Measurements from ENCODE around the gene RUNDC3A.

The RUNDC3A gene
- 0 to 0.06 reads per million in 2 experiments for total RNA-seq

DNA sequence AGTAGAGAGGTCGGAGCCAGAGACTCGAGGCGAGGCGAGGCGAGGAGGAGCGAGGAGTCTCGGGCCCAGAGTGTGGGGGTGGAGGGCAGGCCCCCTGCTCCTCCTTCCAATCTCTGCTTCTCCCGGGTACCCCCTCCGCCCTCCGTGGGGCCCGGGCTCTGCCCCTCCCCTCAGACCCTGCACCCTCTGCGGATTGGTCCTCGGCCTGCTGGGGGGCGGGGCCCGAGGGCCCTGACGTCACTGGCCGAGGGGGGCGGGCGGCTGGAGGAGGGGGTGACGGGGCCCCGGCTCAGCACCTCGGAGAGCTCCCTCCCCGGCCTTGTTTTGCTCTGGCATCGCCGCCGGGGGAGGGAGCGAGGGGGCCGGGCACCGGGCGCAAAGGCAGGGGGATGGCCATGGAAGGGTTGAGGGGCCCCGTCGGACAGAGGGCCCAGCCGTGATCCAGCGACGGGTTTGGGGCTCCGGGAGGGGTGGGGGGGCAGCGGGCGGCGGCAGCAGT, at the start of gene RUNDC3A:
Gene RUNDC3A (plus strand): TSS at position 282 of the 499 bp plus-strand sequence. CDS start 232 bp downstream, outside the sequence.
- DNase-seq (ENCODE audit: low read depth): peak; percentile 79

DNA sequence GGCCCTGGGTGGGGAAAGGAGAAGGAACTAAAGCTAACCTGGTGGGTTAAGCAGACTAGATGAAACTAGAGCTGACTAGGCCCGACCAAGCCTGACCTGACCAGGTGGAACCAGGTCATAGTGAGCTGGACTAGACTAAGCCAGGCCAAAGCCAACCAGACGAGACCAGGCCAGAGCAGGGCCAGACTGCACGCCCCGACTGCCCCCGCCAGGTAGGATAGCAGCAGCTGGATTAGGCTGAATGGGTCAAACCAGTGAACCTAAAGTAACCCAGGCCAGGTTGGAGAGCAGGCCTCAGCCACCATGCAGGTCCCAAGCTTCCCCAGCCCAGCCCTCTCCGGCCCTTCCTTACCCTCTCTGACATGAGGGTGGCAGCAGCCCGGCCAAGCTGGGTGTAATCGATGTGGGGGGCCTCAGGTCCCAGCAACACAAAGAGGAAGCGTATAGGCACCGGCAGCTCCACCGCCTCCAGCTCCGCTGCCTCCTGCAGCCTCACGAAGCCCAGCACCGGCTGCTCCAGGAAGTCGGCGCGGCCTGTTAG, 49.5 kb upstream of the RUNDC3A start:
- no peak for DNase-seq (ENCODE audit: low read depth)

DNA sequence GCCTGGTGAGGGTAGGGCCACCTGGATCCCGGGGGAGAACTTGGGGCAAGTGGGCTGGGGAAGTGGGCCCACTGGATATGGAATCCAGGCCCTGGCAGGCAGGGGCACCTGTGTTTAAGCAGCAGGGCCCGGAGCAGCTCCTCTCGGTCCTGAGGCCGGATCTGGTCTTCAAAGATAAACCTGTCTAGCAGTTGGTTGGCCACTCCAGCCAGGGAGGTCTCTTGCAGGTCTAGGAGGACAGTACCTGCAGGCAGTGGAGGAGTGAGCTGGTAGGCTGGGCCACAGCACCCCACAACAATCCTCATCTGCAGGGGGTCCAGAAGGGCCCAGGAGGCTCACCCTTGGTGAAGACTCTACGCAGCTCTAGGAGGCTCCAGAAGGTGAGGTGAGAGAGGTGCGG, 48.1 kb upstream of the RUNDC3A start:
- no peak for DNase-seq (ENCODE audit: low read depth)

DNA sequence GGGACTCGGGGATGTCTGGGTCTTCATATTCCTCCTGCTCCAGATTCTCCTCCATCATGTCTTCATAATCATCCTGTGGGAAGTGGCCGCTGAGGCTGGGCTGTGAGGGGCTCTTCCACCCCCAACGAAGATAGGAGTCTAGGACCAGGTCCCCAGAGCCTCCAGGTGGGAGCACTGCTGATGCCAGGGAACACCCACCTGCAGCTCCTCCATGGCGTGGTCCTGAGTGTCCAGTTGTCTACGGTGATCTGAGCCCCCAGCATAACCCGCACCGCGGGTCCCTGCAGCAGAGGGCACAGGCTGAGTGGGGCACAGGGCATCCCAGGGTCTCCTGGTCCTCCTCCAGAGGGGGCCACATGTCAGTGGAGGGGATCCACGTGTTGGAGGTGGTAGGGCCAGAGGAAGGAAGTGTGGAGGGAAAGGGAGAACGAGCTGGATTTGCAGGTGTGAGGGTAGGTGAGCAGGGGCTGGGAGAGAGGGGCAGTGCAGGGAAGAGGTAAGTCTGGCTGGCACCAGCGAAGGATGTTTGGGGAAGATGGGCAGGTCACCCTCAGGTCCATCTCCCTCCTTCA, 45.7 kb upstream of the RUNDC3A start:
- DNase-seq (ENCODE audit: low read depth): no peak

DNA sequence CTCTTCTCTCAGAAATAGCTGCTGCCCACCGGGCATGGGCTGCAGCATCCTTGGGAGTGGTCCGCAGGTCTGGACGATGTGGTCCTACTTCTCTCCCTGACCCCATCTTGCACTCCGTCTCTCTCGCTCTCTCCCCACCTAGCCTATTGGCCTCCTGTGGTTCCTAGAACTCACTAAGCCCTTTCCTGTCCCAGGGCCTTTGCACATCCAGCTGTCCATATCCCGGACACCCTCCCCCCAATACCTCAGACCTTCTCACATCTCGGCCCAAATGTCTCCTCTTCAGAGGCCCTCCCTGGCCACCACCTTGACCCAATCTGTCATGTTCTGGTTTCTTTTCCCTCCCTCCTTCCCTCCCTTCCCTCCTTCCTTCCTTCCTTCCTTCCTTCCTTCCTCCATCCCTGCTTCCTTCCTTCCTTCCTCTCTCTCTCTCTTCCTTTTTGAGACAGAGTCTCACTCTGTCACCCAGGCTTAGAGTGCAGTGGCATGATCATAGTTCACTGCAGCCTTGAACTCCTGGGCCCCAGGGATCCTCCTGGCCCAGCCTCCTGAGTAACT, 45.0 kb upstream of the RUNDC3A start:
- no peak for DNase-seq (ENCODE audit: low read depth)

DNA sequence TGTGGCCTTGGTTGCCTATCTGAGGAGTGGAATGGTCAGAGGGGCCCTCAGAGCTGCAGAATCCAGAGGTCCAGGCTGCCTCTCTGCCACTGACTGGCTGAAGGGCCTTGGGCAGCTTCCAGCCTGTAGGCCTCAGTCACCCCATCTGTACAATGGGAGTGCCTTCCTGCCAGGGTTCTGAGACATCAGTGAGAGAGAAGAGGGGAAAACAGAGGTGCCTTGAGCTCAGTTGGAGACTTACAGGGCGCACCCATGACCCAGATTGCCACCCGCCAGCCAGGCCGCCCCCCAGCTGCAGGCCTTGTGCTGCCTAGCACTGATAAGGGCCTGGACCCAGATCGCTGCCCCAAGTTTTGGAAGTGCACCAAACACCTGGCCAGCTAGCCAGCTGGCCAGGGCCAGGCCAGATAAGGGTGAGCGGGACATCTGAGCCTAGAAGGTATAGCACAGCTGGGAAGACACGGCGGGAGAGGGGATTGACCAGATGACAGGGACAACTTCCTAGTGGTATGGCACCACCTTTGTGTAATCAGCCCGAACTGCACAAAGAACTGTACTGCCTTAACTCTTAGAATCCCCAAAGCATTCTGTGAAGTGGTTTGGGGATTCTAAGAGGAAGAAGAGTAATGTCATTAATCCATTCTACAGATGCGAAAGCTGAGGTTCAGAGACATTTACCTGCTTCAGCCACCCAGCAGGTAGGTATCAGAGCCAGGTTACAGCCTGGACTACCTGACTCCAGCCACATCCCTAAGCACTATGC, 41.8 kb upstream of the RUNDC3A start:
- no peak for DNase-seq (ENCODE audit: low read depth)

DNA sequence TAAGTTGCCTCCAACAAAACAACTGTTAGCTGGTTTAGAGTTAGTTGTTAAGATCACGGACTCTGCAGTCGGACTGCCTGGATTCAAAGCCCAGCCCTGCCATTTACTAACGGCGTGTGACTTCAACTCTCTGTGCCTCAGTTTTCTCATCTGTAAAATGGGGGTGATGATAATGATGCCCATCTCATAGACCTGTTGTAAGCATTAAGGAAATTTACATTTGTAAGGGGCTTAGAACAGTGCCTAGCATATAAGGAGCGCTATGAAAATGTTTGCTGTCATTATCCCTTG, 41.3 kb upstream of the RUNDC3A start:
- DNase-seq (ENCODE audit: low read depth): no peak

DNA sequence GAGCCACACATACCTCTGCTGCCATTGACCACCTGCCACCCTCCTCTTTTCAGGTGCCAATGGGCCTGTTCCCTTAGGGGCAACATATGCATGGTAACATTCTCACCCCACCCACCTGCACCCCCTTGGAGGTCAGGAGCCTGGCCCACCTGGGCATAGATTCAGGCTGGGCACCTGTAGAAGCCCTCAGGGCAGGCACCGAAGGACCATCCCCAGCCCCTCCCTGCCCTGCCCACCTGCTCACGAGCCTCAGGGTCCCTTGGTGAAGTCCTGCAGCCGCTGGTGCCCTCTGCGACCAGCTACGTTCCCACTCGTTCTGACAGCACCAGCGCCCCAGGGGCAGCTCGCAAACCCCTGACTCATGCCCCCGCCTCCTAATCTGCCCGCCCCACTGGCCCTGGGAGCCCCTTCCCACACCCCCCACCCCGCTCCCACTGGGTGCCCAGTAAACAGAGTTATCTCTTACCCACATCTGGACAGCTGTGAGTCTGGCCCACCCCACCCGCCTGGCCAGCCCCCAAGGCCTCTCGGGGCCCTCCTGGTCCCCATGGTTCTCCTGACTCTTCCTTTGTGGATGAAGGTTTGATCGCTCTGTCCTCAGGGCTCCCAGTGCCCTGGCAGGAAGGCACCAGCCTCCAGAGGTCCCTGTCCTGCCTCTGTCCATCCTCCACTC, 40.4 kb upstream of the RUNDC3A start, which contains the start of gene SLC4A1:
Gene SLC4A1 (minus strand): TSS at position 318 of the 673 bp plus-strand sequence. CDS start 5,269 bp downstream, outside the sequence.
- no peak for DNase-seq (ENCODE audit: low read depth)

DNA sequence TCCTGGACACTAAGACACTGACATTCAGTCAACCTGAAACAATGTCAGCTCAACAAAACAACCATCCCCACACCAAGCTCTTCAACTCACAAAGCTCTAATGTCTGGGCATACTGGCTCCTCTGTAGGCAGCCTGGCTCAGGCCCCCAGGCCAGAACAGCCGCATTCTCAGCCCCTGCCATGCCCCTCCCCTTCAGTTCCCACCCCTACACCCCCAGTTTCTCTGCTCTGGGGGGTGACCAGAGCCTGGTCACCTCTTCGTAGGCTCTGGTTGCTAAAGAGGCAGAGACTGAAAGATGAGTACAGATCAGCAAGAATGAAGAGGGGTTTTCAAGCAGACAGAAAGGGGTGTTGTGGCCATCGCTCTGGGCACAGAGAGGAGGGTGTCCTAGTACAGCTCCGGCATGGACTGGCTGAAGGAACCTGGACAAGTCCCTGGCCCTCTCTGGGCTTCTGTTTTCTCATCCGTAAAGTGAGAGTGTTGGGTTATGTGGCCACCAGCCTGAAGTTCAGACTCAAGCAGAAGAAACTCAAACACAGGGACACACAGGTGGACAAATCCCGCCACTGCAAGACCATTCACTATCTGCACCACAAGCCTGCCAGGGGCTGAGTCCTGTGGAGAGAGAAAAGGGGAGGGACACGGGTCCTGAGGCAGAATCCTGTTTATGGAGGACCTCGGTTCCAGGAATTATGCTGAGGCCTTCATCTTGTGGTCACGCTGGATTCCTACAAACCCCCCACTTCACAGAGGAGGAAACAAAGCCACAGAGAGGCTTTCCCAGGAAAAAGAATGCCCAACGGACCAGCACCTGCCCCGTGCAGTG, 39.5 kb upstream of the RUNDC3A start:
- DNase-seq (ENCODE audit: low read depth): no peak

DNA sequence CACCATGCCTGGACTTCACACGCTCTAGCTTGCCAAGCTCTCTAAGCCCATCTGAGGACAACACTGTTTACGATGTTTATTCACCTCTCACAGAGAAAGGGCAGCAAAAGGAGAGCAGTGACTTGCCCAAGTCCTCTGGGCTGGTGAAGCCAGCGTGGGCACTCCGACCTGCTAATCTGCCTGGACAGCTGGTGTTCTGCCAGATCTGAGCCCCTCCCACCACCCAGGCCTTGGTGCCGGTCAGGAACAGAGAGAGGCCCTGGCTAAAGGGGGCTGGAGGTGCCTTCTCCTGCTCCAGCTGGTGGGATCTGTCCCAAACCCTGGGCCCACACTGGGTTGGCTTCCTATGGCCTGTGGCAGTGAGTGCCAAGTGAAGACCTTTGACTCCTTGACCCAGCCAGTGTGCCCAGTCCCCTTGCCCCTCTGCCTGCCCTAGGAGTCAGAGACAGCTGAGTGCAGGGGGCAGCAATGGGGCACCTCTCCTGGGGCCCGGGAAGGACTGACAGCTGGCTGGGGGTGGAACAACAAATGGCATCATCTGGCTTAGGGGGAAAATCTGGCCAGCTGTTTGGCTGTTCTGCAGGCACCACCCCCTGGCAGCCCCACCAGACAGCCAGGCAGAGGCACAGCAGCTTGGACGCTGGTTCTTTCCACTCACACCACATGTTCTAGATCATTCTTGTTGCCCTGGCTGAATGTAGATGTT, 38.7 kb upstream of the RUNDC3A start:
- DNase-seq (ENCODE audit: low read depth): no peak

DNA sequence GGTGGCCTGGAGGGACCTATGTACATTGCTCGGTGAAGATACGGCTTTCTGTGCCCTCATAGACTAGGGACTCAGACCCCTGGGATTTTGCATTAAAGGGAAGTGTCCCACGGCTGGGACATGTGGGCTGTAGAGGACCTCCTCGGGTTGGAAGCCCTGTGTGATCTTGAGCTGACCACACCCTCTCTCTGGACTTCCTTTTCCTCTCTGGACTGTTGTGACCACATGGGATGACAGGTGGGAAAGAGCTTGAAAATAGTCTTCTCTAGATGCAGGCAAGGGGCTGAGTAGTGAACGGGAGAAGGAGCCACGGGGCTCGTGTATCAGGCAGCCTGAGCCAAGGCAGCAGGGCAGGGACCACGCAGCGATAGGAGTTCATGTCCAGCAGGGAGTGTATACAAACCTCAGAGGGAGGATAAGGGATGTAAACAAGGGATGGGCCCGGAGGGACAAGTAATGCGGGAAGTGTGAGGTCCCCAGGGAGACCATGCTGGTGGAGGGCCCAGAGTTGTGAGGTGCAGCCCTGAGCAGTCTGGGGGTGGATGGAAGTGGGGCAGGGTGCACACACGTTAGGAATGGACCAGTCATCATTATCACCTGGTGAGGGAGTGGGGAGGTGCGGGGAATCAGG, 36.0 kb upstream of the RUNDC3A start:
- no peak for DNase-seq (ENCODE audit: low read depth)

DNA sequence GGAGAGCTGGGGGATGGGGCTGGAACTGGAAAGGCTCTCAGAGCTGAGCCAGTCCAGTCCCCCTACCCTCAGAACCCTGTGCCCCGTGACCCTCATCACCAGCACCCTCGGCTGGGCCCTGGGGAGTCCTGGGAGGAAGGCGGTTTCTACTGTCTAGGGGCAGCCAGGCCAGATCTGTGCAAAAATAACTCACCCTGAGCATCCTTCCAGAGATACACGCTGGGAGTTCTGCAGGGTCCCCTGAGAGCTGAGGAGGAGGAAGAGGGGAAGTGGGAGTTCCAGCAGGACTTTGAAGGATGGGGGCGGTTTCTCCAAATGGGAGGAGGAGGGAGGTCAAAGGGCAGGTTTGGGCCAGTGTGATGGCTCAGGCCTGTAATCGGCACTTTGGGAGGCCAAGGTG, 35.4 kb upstream of the RUNDC3A start:
- DNase-seq (ENCODE audit: low read depth): no peak

DNA sequence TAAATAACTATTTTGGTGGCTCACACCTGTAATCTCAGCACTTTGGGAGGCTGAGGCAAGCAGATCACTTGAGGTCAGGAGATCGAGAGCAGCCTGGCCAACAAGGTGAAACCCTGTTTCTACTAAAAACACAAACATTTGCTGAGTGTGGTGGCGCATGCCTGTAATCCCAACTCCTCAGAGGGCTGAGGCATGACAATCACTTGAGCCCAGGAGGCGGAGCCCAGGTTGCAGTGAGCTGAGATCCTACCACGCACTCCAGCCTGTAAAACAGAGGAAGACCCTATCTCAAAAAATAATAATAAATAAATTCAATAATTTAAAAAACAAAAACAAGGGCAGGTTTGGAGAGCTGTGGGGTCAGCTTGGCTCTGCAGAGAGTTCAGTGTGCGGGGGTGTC, 34.8 kb upstream of the RUNDC3A start:
- no peak for DNase-seq (ENCODE audit: low read depth)

DNA sequence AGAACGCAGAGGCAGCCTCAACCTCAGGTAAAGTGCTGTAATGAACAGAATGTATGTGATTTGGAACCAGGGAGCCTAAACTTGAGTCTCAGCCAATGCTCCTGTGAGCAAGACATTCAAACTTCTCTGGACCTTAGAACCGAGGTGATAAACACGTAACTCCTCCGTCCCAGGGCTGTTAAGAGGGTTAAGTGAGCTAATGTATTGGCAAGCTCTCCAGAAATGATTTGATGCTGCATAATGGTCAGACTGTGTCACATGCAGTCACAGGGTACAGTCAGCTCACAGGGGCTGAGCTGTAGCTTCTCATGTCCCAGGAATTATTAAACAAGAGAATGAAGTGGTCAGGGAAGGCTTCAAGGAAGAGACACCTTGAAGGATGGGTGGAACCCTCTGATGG, 30.4 kb upstream of the RUNDC3A start:
- DNase-seq (ENCODE audit: low read depth): no peak

DNA sequence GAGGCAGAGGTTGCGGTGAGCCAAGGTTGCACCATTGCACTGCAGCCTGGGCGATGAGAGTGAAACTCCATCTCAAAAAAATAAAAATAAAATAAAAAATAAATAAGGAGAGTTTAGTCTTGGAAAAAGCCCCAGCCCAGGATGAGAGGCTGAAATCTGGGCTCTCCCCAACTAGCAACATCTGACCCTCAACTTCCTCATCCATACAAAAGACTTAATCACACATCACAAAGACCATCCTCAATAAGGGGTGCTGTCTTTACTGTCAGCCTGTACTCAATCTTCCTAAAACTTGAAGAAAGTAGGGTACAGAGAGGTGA, 29.1 kb upstream of the RUNDC3A start:
- DNase-seq (ENCODE audit: low read depth): no peak

DNA sequence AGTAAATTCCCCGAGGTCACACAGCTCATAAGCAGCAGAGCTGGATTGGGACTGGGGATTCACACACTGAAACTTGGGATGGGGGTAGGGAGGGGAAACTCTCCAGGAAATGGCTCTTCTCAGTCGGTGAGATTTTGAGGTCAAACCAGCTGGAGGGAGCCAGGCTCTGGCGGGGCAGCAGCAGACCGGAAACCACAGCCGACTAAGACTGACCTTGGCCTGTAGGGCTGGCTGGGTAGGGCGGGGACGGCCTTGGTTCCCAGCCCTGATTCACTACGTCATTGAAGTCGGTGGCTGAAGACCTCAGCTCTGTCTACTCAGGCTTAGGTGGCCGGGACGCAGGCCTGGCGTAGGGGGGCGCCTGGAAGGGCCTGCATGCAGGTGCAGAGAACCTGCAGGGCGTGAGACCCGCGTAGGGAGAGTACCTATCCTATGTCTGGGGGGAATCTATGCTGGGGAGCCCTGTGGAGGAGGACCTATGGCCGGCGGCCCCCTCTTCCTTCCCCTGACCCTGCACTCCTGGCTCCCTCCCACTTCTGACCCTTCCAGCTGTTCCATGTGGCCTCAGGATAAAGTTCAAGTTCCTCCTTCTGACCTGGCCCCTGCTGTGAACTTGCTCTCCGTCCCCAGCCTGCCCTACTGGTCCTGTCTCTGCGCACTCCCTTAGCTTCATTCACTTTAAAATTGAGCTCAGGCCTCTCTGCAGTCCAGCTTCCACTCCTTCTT, 28.6 kb upstream of the RUNDC3A start:
- DNase-seq (ENCODE audit: low read depth): no peak

DNA sequence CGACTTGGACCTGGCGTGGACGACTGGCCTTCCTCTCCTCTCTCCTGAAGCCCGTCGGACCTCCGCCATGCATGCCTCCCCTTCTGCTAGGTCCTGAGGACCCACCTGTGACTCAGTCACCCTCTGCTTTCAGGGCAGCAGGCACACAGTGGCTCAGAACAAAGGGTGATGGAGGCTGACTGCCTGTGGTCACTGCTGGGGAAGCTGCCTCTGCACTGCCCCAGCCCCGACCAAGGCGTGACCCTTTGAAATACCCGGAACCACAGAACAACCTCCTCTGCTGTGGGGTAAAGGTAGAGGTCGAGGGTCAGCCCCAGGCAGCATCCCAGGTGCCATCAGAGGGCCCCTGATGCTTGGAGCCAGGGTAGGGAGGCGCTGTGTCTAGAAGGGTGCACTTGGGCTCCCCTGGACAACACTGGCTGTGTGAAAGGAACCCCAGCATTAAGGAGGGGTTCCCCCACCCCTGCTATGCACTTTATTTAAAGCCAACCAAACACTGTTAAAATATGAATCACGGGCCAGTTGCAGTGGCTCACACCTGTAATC, 27.9 kb upstream of the RUNDC3A start:
- no peak for DNase-seq (ENCODE audit: low read depth)

DNA sequence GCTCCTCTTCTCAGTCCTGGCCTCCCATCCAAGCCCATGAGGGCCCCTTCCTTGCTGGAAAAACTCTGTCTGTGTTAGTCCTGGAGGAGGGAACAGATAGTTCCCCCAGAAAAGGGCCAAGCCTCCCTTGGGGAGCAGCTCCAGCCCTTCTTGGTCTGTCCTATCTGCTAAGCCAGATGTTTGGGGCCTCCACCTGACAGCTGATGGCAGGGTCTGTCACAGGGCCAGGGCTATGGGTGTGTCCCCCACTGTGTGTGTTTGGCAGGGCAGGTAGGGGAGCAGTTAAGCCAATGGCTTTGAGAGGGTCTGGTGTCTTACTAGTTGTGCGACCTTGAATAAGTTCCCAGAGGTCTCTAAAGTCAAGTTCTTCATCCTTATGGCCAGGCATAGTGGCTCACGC, 26.8 kb upstream of the RUNDC3A start:
- no peak for DNase-seq (ENCODE audit: low read depth)

DNA sequence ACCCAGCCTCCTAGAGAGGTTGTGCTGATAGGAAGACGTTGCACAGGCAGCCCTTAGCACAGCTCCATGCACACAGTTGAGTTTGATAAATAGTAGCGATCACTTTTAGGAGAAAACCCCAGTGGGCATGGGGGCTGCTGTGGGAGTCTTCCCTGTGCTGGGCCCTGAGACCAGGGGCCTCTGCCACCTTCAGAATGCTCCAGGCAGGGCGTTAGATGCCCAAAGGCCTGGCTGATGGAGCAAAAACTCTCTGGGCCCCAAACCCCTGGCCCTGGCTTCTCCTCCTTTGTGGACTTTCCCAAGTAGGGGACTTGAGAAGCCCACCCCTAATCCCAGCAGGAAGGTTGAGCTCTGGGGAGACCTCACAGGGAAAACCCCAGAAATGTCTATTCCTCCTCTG, 26.1 kb upstream of the RUNDC3A start:
- DNase-seq (ENCODE audit: low read depth): no peak

Data from T follicular helper cell (primary cell).